NT2/D1 (cell line): ENCODE results near the gene SLC6A17.

ENCODE experiments used
- DNase-seq: peaks from one replicate; pipeline ENCODE4 v3.0.0-alpha.2; 2011; ENCODE audit warnings: low read depth, low spot score
- H3K27me3 ChIP-seq: 2 replicates; pipeline ENCODE4 v1.6.0; 2011; ENCODE audit warnings: mild to moderate bottlenecking; ENCODE audit not compliant: insufficient read length, insufficient read depth
- H3K36me3 ChIP-seq: 2 replicates; pipeline ENCODE4 v1.6.1; 2011; ENCODE audit warnings: mild to moderate bottlenecking, low read length, mixed read lengths; ENCODE audit not compliant: insufficient read depth, insufficient read length
- H3K4me1 ChIP-seq: 2 replicates; pipeline ENCODE4 v1.5.1; 2011; ENCODE audit not compliant: insufficient read depth, insufficient read length
- H3K4me3 ChIP-seq: 2 replicates; pipeline ENCODE4 v1.5.1; 2011; ENCODE audit warnings: low read depth; ENCODE audit not compliant: insufficient read length
- H3K9ac ChIP-seq: 2 replicates; pipeline ENCODE4 v1.6.0; 2011; ENCODE audit warnings: low read depth; ENCODE audit not compliant: insufficient read length
- H3K9me3 ChIP-seq: 2 replicates; pipeline ENCODE4 v1.5.1; 2011; ENCODE audit warnings: mild to moderate bottlenecking, low read length; ENCODE audit not compliant: insufficient read depth
- SUZ12 ChIP-seq: IDR thresholded peaks from 2 replicates; pipeline ENCODE4 v1.6.1; 2011; ENCODE audit not compliant: insufficient read length, insufficient read depth; ENCODE audit errors: extremely low read depth
- YY1 ChIP-seq: IDR thresholded peaks from 2 replicates; pipeline ENCODE4 v1.6.1; 2011; ENCODE audit not compliant: insufficient read length, insufficient read depth
- ZNF274 ChIP-seq: IDR thresholded peaks from 2 replicates; pipeline ENCODE4 v1.6.1; 2011; ENCODE audit warnings: mild to moderate bottlenecking, low read depth, low read length

SLC6A17 gene

DNA sequence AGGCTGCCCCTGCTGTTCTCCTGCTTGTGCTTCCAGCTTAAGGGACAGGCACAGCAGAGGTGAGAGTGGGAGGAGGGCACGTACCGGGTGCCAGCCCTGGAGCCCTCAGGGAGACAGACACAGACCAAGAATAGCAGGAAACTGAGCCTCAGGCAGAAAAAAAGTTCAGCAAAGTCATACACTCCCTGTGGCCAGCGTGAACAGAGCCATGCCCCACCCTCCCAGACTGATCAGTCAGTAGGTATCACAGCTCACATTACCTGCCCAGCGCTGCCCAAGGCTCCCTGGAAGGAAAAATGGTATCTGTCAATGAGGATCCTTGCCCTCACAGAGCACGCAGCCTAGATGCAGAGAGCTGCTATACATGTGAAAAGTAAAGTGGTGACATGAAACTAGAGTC lies 36.7 kb upstream of the SLC6A17 start:
- TF ChIP-seq YY1 (no peak), SUZ12 (no peak), ZNF274 (no peak)
- no peaks in the 10 kb centered on the region for H3K27me3 ChIP-seq
- H3K9me3 ChIP-seq = no peaks in the 10 kb centered on the region
- H3K4me3 ChIP-seq = no peak overlapping the region
- H3K4me1 ChIP-seq = peaks cover 13% of the 10 kb centered on the region
- H3K36me3 ChIP-seq = no peaks in the 10 kb centered on the region
- H3K9ac ChIP-seq = no peak overlapping the region
- no peak for DNase-seq

GRCh38 chr1:110114173-110114572 lies 36.1 kb upstream of the SLC6A17 start:
- Histone ChIP-seq H3K9me3 (no peaks in the 10 kb centered on the region), H3K4me1 (peaks cover 13% of the 10 kb centered on the region), H3K9ac (no peak overlapping the region), H3K27me3 (no peaks in the 10 kb centered on the region), H3K36me3 (no peaks in the 10 kb centered on the region), H3K4me3 (no peak overlapping the region)
- no peak for TF ChIP-seq ZNF274
- TF ChIP-seq SUZ12 = no peak
- TF ChIP-seq YY1 = no peak
- DNase-seq = no peak

DNA sequence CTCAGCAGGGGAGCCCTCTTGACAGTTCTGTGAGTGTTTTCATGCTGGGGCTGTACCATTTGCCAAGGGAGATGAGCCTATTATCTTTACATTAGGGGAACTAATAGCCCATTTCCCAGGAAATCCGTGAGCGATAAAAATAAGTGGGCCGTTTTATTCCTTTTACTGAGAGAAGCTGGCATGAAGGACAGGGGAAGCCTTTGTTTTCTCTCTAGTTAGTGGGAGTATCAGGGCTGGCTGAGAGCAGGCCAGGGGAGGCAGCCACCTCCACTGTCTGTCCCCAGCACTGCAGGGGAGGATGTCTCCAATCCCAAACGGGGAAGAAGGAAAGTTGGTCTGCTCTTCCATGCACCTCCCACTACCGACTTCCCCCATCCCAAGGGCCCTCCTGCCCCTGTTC lies 35.5 kb upstream of the SLC6A17 start:
- Histone ChIP-seq H3K9me3 (no peaks in the 10 kb centered on the region), H3K4me3 (no peak overlapping the region), H3K36me3 (no peaks in the 10 kb centered on the region), H3K4me1 (peaks cover 13% of the 10 kb centered on the region), H3K27me3 (no peaks in the 10 kb centered on the region), H3K9ac (no peak overlapping the region)
- TF ChIP-seq ZNF274 = no peak
- TF ChIP-seq YY1 = no peak
- TF ChIP-seq SUZ12 = no peak
- no peak for DNase-seq

- no peak for DNase-seq
Observed at GRCh38 chr1:110118636-110119396, 31.5 kb upstream of the SLC6A17 start.

DNA sequence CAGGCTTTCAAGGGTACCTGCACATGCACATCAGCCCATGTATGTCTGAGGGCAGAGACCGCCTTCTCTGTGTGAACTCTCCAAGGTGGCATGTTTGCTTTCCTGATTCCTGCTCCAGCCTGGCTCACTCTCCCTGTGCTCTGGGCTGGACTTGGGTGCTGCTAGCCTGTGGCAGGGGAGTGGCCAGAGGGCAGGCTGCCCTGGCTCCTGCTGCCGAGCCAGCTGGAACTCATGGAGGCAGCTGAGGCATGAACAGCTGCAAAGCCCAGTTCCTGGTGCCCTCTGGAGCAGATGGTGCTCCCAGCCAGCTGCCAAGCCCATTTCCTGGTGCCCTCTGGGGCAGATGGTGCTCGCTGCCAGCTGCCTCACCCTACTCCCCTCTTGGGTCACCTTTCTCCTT lies 30.5 kb upstream of the SLC6A17 start:
- no peak for DNase-seq
- H3K9ac ChIP-seq = no peak overlapping the region
- H3K36me3 ChIP-seq = no peaks in the 10 kb centered on the region
- no peaks in the 10 kb centered on the region for H3K27me3 ChIP-seq
- H3K9me3 ChIP-seq = peaks cover 28% of the 10 kb centered on the region
- TF ChIP-seq YY1 (no peak), ZNF274 (no peak), SUZ12 (no peak)
- H3K4me3 ChIP-seq = no peak overlapping the region
- H3K4me1 ChIP-seq = peaks cover 3% of the 10 kb centered on the region

More at GRCh38 chr1:110118636-110119396, 31.5 kb upstream of the SLC6A17 start:
- TF ChIP-seq YY1 = no peak
- no peak for TF ChIP-seq SUZ12
- TF ChIP-seq ZNF274 = no peak
- Histone ChIP-seq H3K36me3 (no peaks in the 10 kb centered on the region), H3K9me3 (peaks cover 19% of the 10 kb centered on the region), H3K27me3 (no peaks in the 10 kb centered on the region), H3K9ac (no peak overlapping the region), H3K4me1 (peaks cover 4% of the 10 kb centered on the region), H3K4me3 (no peak overlapping the region)

- no peak for TF ChIP-seq SUZ12
- no peak for TF ChIP-seq ZNF274
- no peak for TF ChIP-seq YY1
- DNase-seq = no peak
- peaks cover 3% of the 10 kb centered on the region for H3K4me1 ChIP-seq
- no peak overlapping the region for H3K9ac ChIP-seq
- H3K36me3 ChIP-seq = no peaks in the 10 kb centered on the region
- H3K27me3 ChIP-seq = no peaks in the 10 kb centered on the region
- H3K4me3 ChIP-seq = no peak overlapping the region
- H3K9me3 ChIP-seq = peaks cover 28% of the 10 kb centered on the region
Observed at GRCh38 chr1:110120960-110121561, 29.2 kb upstream of the SLC6A17 start.

DNA sequence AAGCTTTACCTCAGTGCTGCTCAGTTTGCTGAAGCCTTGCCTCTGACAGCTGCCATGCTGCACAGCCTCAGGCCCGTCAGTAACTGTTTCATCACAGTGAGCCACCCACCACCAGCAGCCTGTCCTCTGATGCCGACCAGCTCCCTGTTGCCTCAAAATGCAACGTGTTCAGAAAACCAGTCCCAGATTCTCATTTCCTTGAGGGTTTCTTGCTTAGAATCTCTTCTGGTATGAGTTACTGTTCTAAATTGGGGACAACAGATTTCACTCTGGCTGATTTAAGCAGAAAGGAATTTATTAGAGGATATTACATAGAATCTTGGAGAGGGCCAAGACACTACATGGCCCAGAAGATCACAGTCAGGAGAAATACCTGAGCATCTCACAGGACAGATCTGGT lies 27.1 kb upstream of the SLC6A17 start:
- Histone ChIP-seq H3K4me1 (no peaks in the 10 kb centered on the region), H3K9me3 (peaks cover 28% of the 10 kb centered on the region), H3K4me3 (no peak overlapping the region), H3K27me3 (no peaks in the 10 kb centered on the region), H3K9ac (no peak overlapping the region), H3K36me3 (no peaks in the 10 kb centered on the region)
- TF ChIP-seq YY1 = no peak
- TF ChIP-seq SUZ12 = no peak
- TF ChIP-seq ZNF274 = no peak
- DNase-seq = no peak
